ENCODE results near the gene E2F2. TPM values are rescaled to one million over a fixed set of nuclear protein-coding genes. Genes with fewer than 3 reads are reported as not detected.
A peak's percentile ranks its signal among the peaks of the same experiment; 100 is the strongest.

E2F2 gene
- total and polyA plus RNA-seq, 11 donors, result 0.04 to 2.7 (median 0.15) TPM; not detected in 1

GRCh38 chr1:23568608-23569383 is 37.8 kb upstream of the E2F2 start:
- Histone ChIP-seq H3K27me3 (peaks cover 0 to 14% (median 0%) of the 10 kb centered on the region in 9 donors), H3K4me1 (peaks cover 0 to 35% (median 17%) of the 10 kb centered on the region in 12 donors), H3K9me3 (no peaks in the 10 kb centered on the region), H3K36me3 (no peaks in the 10 kb centered on the region), H3K4me3 (peak overlapping the region; percentile 54 to 86 (median 72)), H3K27ac (peak overlapping the region; percentile 83 to 97 (median 89))
- ATAC-seq, result peak in 2 of 4 donors; percentile 27 to 39
- DNase-seq, result no peak
- WGBS, 4 donors, result 19 to 38% (median 25%) methylated on average over 16 of the region's 16 CpGs
- TF ChIP-seq POLR2A (IDR thresholded peaks at IDR 0.05), result no peak
- TF ChIP-seq CTCF (IDR thresholded peaks at IDR 0.05), result no peak
- intact Hi-C loops (cut with DNase I), result no loop called here

GRCh38 chr1:23567996-23568607 is 37.1 kb upstream of the E2F2 start:
- 1 to 2% (median 1%) methylated on average over 54 to 66 of the region's 66 CpGs for WGBS, 4 donors
- ATAC-seq, result peak in 3 of 4 donors; percentile 45 to 52 (median 51)

GRCh38 chr1:23567629-23567995 is 36.6 kb upstream of the E2F2 start:
- no peaks in the 10 kb centered on the region for H3K9me3 ChIP-seq
- peaks cover 0 to 47% (median 26%) of the 10 kb centered on the region in 12 donors for H3K4me1 ChIP-seq
- peak overlapping the region; percentile 83 to 97 (median 89) for H3K27ac ChIP-seq
- TF ChIP-seq POLR2A (IDR thresholded peaks at IDR 0.05) (no peak), CTCF (IDR thresholded peaks at IDR 0.05) (no peak)
- intact Hi-C loops (cut with DNase I), result no loop called here
- DNase-seq (no peak), ATAC-seq (peak in 3 of 4 donors; percentile 4 to 36 (median 17))
- no peaks in the 10 kb centered on the region for H3K36me3 ChIP-seq
- 66 to 72% (median 71%) methylated on average over 15 of the region's 15 CpGs for WGBS, 4 donors
- peak overlapping the region in 10 of 12 donors; percentile 56 to 86 (median 72) for H3K4me3 ChIP-seq
- peaks cover 0 to 14% (median 0%) of the 10 kb centered on the region in 9 donors for H3K27me3 ChIP-seq

More at GRCh38 chr1:23567996-23568607, 37.1 kb upstream of the E2F2 start:
- peak in 1 of 12 donors; percentile 8 for TF ChIP-seq CTCF (IDR thresholded peaks at IDR 0.05)
- TF ChIP-seq POLR2A (IDR thresholded peaks at IDR 0.05), result no peak
- H3K4me1 ChIP-seq, result peaks cover 0 to 42% (median 22%) of the 10 kb centered on the region in 12 donors
- intact Hi-C loops (cut with DNase I), result no loop called here
- peak in 3 of 5 donors; percentile 36 to 61 (median 53) for DNase-seq
- peaks cover 0 to 14% (median 0%) of the 10 kb centered on the region in 9 donors for H3K27me3 ChIP-seq
- no peaks in the 10 kb centered on the region for H3K9me3 ChIP-seq
- peak overlapping the region; percentile 83 to 97 (median 89) for H3K27ac ChIP-seq
- no peaks in the 10 kb centered on the region for H3K36me3 ChIP-seq
- peak overlapping the region; percentile 54 to 86 (median 72) for H3K4me3 ChIP-seq

- H3K4me1 ChIP-seq, result peaks cover 4 to 59% (median 35%) of the 10 kb centered on the region in 12 donors
- H3K4me3 ChIP-seq, result no peak overlapping the region
- WGBS, 4 donors, result 74 to 86% (median 81%) methylated on average over 6 of the region's 6 CpGs
- no peaks in the 10 kb centered on the region for H3K36me3 ChIP-seq
- H3K27me3 ChIP-seq, result peaks cover 0 to 14% (median 0%) of the 10 kb centered on the region in 9 donors
- ATAC-seq, result no peak
- DNase-seq, result no peak
- TF ChIP-seq POLR2A (IDR thresholded peaks at IDR 0.05) (no peak), CTCF (IDR thresholded peaks at IDR 0.05) (peak in 1 of 12 donors; percentile 22)
- no peaks in the 10 kb centered on the region for H3K9me3 ChIP-seq
- H3K27ac ChIP-seq, result peak overlapping the region in 5 of 12 donors; percentile 5 to 96 (median 35)
- intact Hi-C loops (cut with DNase I), result no loop called here
Observed at GRCh38 chr1:23566304-23566703, 35.3 kb upstream of the E2F2 start.

Data from heart left ventricle (tissue), 16 donors.